B cell (primary cell): ENCODE data around the gene RARA. TPM values are rescaled to one million over a fixed set of nuclear protein-coding genes. Genes with fewer than 3 reads are reported as not detected.
A peak's percentile ranks its signal among the peaks of the same experiment; 100 is the strongest.

Experiments
- ATAC-seq: fragments of 200-7000 bp; cut with Tn5 transposase; one replicate; pipeline ENCODE4 v1.10.0; 2021; ENCODE audit warnings: low read depth, mild to moderate bottlenecking, moderate number of reproducible peaks, moderate library complexity
- CTCF ChIA-PET: fragments of 350-600 bp; sonication (Branson Sonifier 250); formaldehyde crosslinking; loops from one replicate; lab custom pipeline; 2021; ENCODE audit warnings: antibody characterized with exemption, inconsistent platforms; lab: Charles Lee
- POLR2A ChIA-PET: fragments of 350-600 bp; sonication (Branson Sonifier 250); formaldehyde crosslinking; loops from one replicate; lab custom pipeline; 2021; ENCODE audit warnings: antibody characterized with exemption; lab: Charles Lee
- DNase-seq: peaks from one replicate; pipeline ENCODE4 v3.0.0; 2013
- H2AFZ ChIP-seq: 2 replicates; pipeline ENCODE4 v1.6.1; 2012; ENCODE audit warnings: mild to moderate bottlenecking, low read depth, low read length; ENCODE audit not compliant: insufficient read depth, poor library complexity, severe bottlenecking
- H3K27ac ChIP-seq, 2 donors: 1 replicate in 1 of 2; 2 replicates in 1 of 2; pipeline ENCODE4 v1.5.1; 2012 to 2013; ENCODE audit warnings: low read length in 2 of 2, mild to moderate bottlenecking in 2 of 2, moderate library complexity in 1 of 2
- H3K27me3 ChIP-seq, 4 experiments: fragments of 200-600 bp in 1 of 4; sonication (generic) in 1 of 4; replicated peaks in 1 of 4; 1 replicate in 2 of 4; 2 replicates in 2 of 4; pipeline versions ENCODE4 v1.6.1 to v1.7.0; 2013 to 2016; ENCODE audit warnings: low read length in 3 of 4, mild to moderate bottlenecking in 2 of 4, mixed read lengths in 1 of 4, moderate library complexity in 1 of 4; ENCODE audit not compliant: insufficient read depth in 4 of 4, control insufficient read depth in 3 of 4; ENCODE audit errors: control extremely low read depth in 1 of 4
- H3K36me3 ChIP-seq, 2 experiments: replicated peaks in 1 of 2; 1 replicate in 1 of 2; 2 replicates in 1 of 2; pipeline versions ENCODE4 v1.6.1 to v1.7.1; 2013; ENCODE audit warnings: low read length in 1 of 2; ENCODE audit not compliant: insufficient read depth in 2 of 2, control insufficient read depth in 1 of 2; ENCODE audit errors: control extremely low read depth in 1 of 2, extremely low read depth in 1 of 2
- H3K4me1 ChIP-seq, 2 donors: fragments of 200-600 bp in 1 of 2; sonication (generic) in 1 of 2; 1 replicate in 1 of 2; 2 replicates in 1 of 2; pipeline versions ENCODE4 v1.5.1 to v1.6.1; 2013 to 2017; ENCODE audit warnings: low read length in 2 of 2; ENCODE audit not compliant: control insufficient read depth in 2 of 2, insufficient read depth in 2 of 2
- H3K4me2 ChIP-seq: replicated peaks from 2 replicates; pipeline ENCODE3; 2012; ENCODE audit warnings: mild to moderate bottlenecking, low read depth, low read length; ENCODE audit not compliant: poor library complexity, severe bottlenecking
- H3K4me3 ChIP-seq, 5 experiments: fragments of 200-600 bp in 1 of 5; sonication (generic) in 1 of 5; 1 replicate in 3 of 5; 2 replicates in 2 of 5; pipeline versions ENCODE4 v1.5.1 to v1.7.0; 2011 to 2016; ENCODE audit warnings: low read length in 4 of 5, mild to moderate bottlenecking in 4 of 5, low read depth in 2 of 5, control low read depth in 1 of 5, moderate library complexity in 1 of 5; ENCODE audit not compliant: insufficient read depth in 1 of 5; ENCODE audit errors: control extremely low read depth in 1 of 5, extremely low read depth in 1 of 5
- H3K79me2 ChIP-seq: fragments of 200-600 bp; sonication (generic); one replicate; pipeline ENCODE4 v1.6.0; 2016; ENCODE audit warnings: low read length; ENCODE audit not compliant: control insufficient read depth, insufficient read depth
- H3K9ac ChIP-seq: fragments of 200-600 bp; sonication (generic); 2 replicates; pipeline ENCODE4 v1.6.1; 2017; ENCODE audit warnings: mild to moderate bottlenecking, low read length, moderate library complexity
- H3K9me3 ChIP-seq, 3 donors: one replicate each; pipeline versions ENCODE4 v1.6.1 to v1.7.1; 2013; ENCODE audit warnings: low read length in 2 of 3; ENCODE audit not compliant: control insufficient read depth in 2 of 3, insufficient read depth in 1 of 3; ENCODE audit errors: control extremely low read depth in 1 of 3
- H4K20me1 ChIP-seq: 2 replicates; pipeline ENCODE4 v1.6.0; 2012; ENCODE audit warnings: mild to moderate bottlenecking, low read length; ENCODE audit not compliant: insufficient read depth, control insufficient read depth, poor library complexity, severe bottlenecking
- H3K27ac Mint-ChIP-seq: one replicate; pipeline ENCODE4 v1.8.0; 2021; ENCODE audit warnings: mixed read lengths
- H3K27me3 Mint-ChIP-seq: one replicate; pipeline ENCODE4 v1.8.0; 2021; ENCODE audit warnings: mixed read lengths
- H3K4me1 Mint-ChIP-seq: one replicate; pipeline ENCODE4 v1.8.0; 2021; ENCODE audit warnings: mixed read lengths
- H3K4me3 Mint-ChIP-seq: one replicate; pipeline ENCODE4 v1.8.0; 2021; ENCODE audit warnings: mixed read lengths
- H3K9me3 Mint-ChIP-seq: one replicate; pipeline ENCODE4 v1.8.0; 2022; ENCODE audit warnings: mixed read lengths; ENCODE audit not compliant: insufficient read depth
- CTCF ChIP-seq: fragments of 200-600 bp; IDR thresholded peaks from one replicate; pipeline ENCODE4 v1.8.0; 2022; ENCODE audit warnings: antibody characterized with exemption, mild to moderate bottlenecking
- EZH2 ChIP-seq: IDR thresholded peaks from 2 replicates; pipeline ENCODE4 v1.6.1; 2012; ENCODE audit warnings: borderline replicate concordance, low read depth, mild to moderate bottlenecking, moderate library complexity, low read length; ENCODE audit not compliant: insufficient read depth, poor library complexity, severe bottlenecking
- WGBS: methylation state at CpG from one replicate; pipeline ENCODE4 v1.1.5; 2013; ENCODE audit warnings: missing lambda C conversion rate; ENCODE audit not compliant: insufficient coverage; 5-methylcytosine and 5-hydroxymethylcytosine counted together
- intact Hi-C: fragments of 100-400 bp; cut with micrococcal nuclease; formaldehyde crosslinking; loops from one replicate; pipeline ENCODE4 v1.10.0; 2022
- polyA plus RNA-seq: library from polyadenylated mRNA; depleted of rRNA; stranded (reverse); fragments of >200 nt; gene quantifications from 2 replicates; pipeline ENCODE4 v1.2.3, GENCODE V29; 2012
- total RNA-seq, 2 donors: library from RNA; stranded (reverse); fragments of 120-200 nt in 1 of 2; gene quantifications; 1 replicate in 1 of 2; 2 replicates in 1 of 2; pipeline versions ENCODE4 v1.2.3 to v1.2.4, GENCODE V29; 2013 to 2022

Gene RARA
- total and polyA plus RNA-seq, 2 donors (not counting 1 experiment from before 2014, with no cell fraction given), result 20.7 to 86.2 TPM

DNA sequence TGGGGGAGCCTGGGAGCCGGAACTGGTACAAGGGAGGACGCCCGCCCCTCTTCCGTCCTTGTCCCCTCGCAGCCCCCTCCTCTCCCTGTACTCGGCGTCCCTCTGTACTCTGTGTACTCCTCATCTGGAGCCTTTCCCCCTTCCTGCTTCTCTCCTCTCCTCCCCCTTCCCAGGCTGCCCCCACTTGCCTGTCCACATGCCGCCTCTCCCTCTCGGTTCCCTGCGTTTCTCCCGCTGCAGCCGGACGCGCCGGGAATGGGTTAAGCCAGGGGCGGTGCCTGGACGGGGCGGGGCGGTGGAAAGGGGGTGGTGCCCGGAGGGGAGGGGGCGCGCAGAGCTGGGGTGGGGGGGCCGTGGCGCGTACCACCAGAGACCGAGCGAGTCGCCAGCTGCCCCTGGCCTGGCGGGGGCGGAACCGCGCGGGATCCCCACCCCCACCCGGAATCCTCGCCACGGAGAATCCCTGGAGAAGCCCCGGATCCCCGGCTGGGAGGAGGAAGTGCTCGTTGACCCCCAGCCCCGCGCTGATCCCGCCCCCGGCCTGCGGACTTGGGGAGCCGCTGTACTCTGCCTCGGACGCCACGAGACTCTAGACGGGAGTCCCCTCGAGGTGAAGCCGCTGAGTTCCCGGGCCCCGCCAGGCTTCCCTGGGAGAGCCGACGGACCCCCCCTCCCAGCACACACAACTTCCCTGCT lies 33.0 kb downstream of the RARA start:
- CTCF ChIA-PET, result interaction anchor here (0.5 to 8.3 kb wide), 6 partner anchors 8 to 228 kb away, joined by 3 to 119 read pairs (median 13); no protein-coding TSS in a partner anchor
- H3K9ac ChIP-seq, result peak overlapping the region; percentile 91
- peaks cover 76 to 92% of the 10 kb centered on the region in 2 donors for H3K4me1 ChIP-seq
- peaks cover 3 to 6% of the 10 kb centered on the region in 2 experiments for H3K36me3 ChIP-seq
- H3K9me3 Mint-ChIP-seq, result no peaks in the 10 kb centered on the region
- peak overlapping the region; percentile 70 to 84 (median 72) for H3K4me3 ChIP-seq
- peaks cover 80% of the 10 kb centered on the region for H3K4me1 Mint-ChIP-seq
- DNase-seq, result peak; percentile 62
- H3K27me3 Mint-ChIP-seq, result no peaks in the 10 kb centered on the region
- no peaks in the 10 kb centered on the region for H3K9me3 ChIP-seq
- peaks cover 22% of the 10 kb centered on the region for H4K20me1 ChIP-seq
- no peak for TF ChIP-seq EZH2
- no peak for TF ChIP-seq CTCF
- no peak overlapping the region for H2AFZ ChIP-seq
- peaks cover 90% of the 10 kb centered on the region for H3K79me2 ChIP-seq
- H3K27me3 ChIP-seq, result no peaks in the 10 kb centered on the region
- ATAC-seq, result peak; percentile 26
- H3K4me2 ChIP-seq, result peak overlapping the region; percentile 100
- peak overlapping the region; percentile 92 for H3K27ac Mint-ChIP-seq
- H3K27ac ChIP-seq, result peak overlapping the region; percentile 67 to 88
- 7% methylated on average over 36 of the region's 55 CpGs for WGBS
- intact Hi-C loops, result loop anchor here (1.0 kb wide), 5 partner anchors 12 to 39 kb away; no protein-coding TSS in a partner anchor
- POLR2A ChIA-PET, result interaction anchor here (1.2 to 8.4 kb wide), 3 partner anchors 12 to 22 kb away, joined by 3 to 96 read pairs (median 6); no protein-coding TSS in a partner anchor
- peak overlapping the region; percentile 91 for H3K4me3 Mint-ChIP-seq
